GM18861 (cell line): ENCODE results near the gene PCAT7.

Experiments
- ATAC-seq: cut with Tn5 transposase; IDR thresholded peaks from one replicate; pipeline ENCODE4 v1.9.1; 2021; ENCODE audit not compliant: unreplicated experiment

PCAT7 gene

DNA sequence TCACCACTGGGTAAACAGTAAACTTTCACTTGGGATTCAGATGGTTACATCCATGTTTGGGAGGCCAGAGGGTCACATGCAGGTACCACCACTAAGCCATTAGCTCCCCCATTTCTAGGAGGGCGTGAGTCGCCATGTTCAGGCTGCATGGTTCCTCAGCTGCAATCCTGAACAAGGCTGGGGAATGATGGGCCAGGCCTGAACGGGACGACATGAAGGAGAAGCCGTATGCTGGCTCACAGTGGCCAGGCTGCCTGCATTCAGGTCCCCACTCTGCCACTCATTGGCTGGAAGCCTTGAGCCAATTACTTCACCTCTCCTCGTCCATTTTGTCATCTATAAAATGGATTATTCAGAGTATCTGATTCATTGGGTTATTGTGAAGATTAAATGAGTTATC, 47.8 kb downstream of the PCAT7 start:
- ATAC-seq: no peak

GRCh38 chr9:94603259-94604160, 48.6 kb downstream of the PCAT7 start:
- ATAC-seq: no peak

- no peak for ATAC-seq
Observed at GRCh38 chr9:94606646-94607422, 52.0 kb downstream of the PCAT7 start.

DNA sequence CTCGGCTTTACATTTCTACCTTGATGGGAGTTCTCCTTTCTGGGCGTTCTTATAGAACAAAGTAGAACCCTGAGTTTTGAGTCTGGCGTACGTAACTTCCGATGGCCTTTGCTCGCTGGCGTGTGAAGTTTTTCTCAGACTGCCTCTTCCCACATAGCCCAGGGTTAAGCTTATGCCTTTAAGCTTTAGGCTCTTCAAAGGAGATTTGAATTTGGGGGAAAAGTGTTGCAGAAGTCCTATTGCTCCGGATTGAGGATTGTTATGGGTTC, 52.5 kb downstream of the PCAT7 start:
- no peak for ATAC-seq

- no peak for ATAC-seq
Observed at GRCh38 chr9:94610181-94610606, 55.3 kb downstream of the PCAT7 start.

- ATAC-seq: no peak
Observed at GRCh38 chr9:94611638-94612068, 56.8 kb downstream of the PCAT7 start.

DNA sequence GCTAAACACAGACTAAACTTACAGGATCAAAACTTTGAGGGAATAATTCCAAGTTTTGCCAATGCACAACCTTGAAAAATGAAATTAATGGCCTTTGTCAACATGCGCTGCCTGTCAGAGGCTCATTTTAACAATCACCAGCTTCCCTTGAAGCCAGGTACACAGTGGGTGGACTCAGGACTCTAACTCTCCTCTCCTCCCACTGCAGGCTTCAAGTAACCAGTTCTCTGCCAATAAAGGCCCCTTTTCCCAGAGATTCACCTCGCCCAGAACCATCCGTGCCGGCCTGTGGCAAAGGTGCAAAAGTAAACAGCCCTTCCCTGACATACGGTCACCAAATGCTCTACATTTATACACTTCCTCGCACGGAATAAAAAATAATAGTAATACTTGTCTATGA, 57.2 kb downstream of the PCAT7 start:
- no peak for ATAC-seq

GRCh38 chr9:94613003-94613402, 58.1 kb downstream of the PCAT7 start:
- no peak for ATAC-seq

DNA sequence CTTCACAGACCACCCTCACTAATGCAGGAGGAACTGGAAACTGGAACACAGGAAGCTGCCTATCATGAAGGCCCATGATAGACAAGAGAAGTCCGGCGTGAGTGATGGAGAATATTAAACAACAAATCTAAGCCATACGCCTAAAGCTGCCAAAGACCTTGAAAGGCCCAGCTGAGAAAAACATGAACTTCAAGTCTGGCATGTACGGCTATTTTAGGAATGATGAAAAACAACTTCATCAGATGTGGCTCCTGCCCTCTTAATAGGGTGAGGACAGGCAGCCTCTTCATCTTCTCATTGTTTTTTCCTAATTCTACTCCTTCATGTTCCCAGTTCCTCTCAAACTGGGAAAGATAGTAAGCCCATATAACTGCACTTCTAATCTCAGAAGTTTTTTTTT, 64.1 kb downstream of the PCAT7 start:
- no peak for ATAC-seq
